Choroid plexus epithelial cell (primary cell): ENCODE measurements around the gene PCMT1.

Source experiments
- DNase-seq: peaks from one replicate; pipeline ENCODE4 v3.0.0-alpha.2; 2010; ENCODE audit warnings: low read depth
- H3K4me3 ChIP-seq: 2 replicates; pipeline ENCODE4 v1.5.1; 2011; ENCODE audit warnings: low read depth, mild to moderate bottlenecking, control low read depth, low read length, moderate library complexity
- CTCF ChIP-seq: conservative IDR thresholded peaks from 2 replicates; pipeline ENCODE4 v1.5.1; 2011; ENCODE audit warnings: low read depth, mild to moderate bottlenecking, control low read depth, inconsistent platforms, low read length, moderate library complexity

Gene PCMT1

GRCh38 chr6:149749594-149750135 lies at the start of gene PCMT1:
Gene PCMT1 (plus strand): TSS chr6:149749741. CDS start chr6:149749902, 161 bp downstream.
- peak within 1 kb of the TSS; percentile 76 for H3K4me3 ChIP-seq
- peak; percentile 85 for DNase-seq
- no peak for TF ChIP-seq CTCF

- no peak for TF ChIP-seq CTCF
- no peak overlapping the region for H3K4me3 ChIP-seq
- no peak for DNase-seq
Measured at GRCh38 chr6:149701714-149702113, 47.8 kb upstream of the PCMT1 start.

GRCh38 chr6:149711711-149712110 lies 37.8 kb upstream of the PCMT1 start:
- DNase-seq = no peak
- H3K4me3 ChIP-seq = no peak overlapping the region
- no peak for TF ChIP-seq CTCF

- TF ChIP-seq CTCF = no peak
- no peak for DNase-seq
- no peak overlapping the region for H3K4me3 ChIP-seq
Measured at GRCh38 chr6:149714442-149714841, 35.1 kb upstream of the PCMT1 start.

GRCh38 chr6:149716181-149716963 lies 33.2 kb upstream of the PCMT1 start:
- peak overlapping the region; percentile 97 for H3K4me3 ChIP-seq
- TF ChIP-seq CTCF = no peak
- DNase-seq = peak; percentile 26

DNA sequence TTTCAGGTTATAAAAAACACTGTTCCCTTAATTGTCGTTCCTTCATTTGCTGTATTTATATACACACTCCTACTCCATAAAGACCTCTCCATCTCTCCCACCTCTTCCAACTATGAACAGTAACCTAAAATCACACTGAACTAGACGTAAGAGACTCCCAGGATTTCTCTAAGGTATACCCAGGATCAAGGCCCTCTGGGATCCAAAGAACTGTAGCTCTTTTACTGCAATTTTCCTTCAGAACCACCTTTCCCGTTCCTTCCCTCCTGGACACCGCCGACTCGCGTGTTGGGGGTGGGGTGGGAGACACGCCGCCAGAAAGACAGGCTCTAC lies 32.3 kb upstream of the PCMT1 start:
- no peak for TF ChIP-seq CTCF
- DNase-seq = no peak
- H3K4me3 ChIP-seq = peak overlapping the region; percentile 97
